Neutrophil (primary cell): ENCODE results near the gene EPS8.

ENCODE experiments used
- H3K27ac ChIP-seq: fragments of 200-600 bp; sonication (generic); 2 replicates; pipeline ENCODE4 v1.5.1; 2016; ENCODE audit warnings: mild to moderate bottlenecking, moderate library complexity
- H3K27me3 ChIP-seq: fragments of 200-600 bp; sonication (generic); 2 replicates; pipeline ENCODE4 v1.6.0; 2016; ENCODE audit warnings: mild to moderate bottlenecking
- H3K36me3 ChIP-seq: fragments of 200-600 bp; sonication (generic); 2 replicates; pipeline ENCODE4 v1.5.1; 2017
- H3K4me1 ChIP-seq, 2 experiments: fragments of 200-600 bp in 1 of 2; sonication (generic) in 1 of 2; 1 replicate in 1 of 2; 2 replicates in 1 of 2; pipeline versions ENCODE4 v1.5.1 to v1.6.1; 2013 to 2016; ENCODE audit warnings: low read depth in 1 of 2, low read length in 1 of 2, mild to moderate bottlenecking in 1 of 2, moderate library complexity in 1 of 2; ENCODE audit not compliant: control insufficient read depth in 1 of 2, insufficient read depth in 1 of 2
- H3K4me3 ChIP-seq, 2 experiments: fragments of 200-600 bp in 1 of 2; sonication (generic) in 1 of 2; 1 replicate in 1 of 2; 2 replicates in 1 of 2; pipeline ENCODE4 v1.5.1; 2013 to 2016; ENCODE audit warnings: low read depth in 1 of 2, low read length in 1 of 2, mild to moderate bottlenecking in 1 of 2, moderate library complexity in 1 of 2
- H3K9me3 ChIP-seq: fragments of 200-600 bp; sonication (generic); 2 replicates; pipeline ENCODE4 v1.5.1; 2016
- CTCF ChIP-seq: fragments of 200-600 bp; sonication (generic); IDR thresholded peaks from 2 replicates; pipeline ENCODE4 v1.5.1; 2016; ENCODE audit warnings: antibody characterized with exemption

The EPS8 gene

GRCh38 chr12:15590180-15590826 is 198.9 kb downstream of the EPS8 start:
- Histone ChIP-seq H3K4me1 (peaks cover 0 to 6% of the 10 kb centered on the region in 2 experiments), H3K27me3 (peaks cover 34% of the 10 kb centered on the region), H3K9me3 (no peaks in the 10 kb centered on the region), H3K27ac (no peak overlapping the region), H3K4me3 (no peak overlapping the region), H3K36me3 (no peaks in the 10 kb centered on the region)
- TF ChIP-seq CTCF, result peak; percentile 67

- H3K27me3 ChIP-seq, result peaks cover 34% of the 10 kb centered on the region
- no peak overlapping the region for H3K27ac ChIP-seq
- H3K36me3 ChIP-seq, result no peaks in the 10 kb centered on the region
- TF ChIP-seq CTCF, result no peak
- H3K4me3 ChIP-seq, result no peak overlapping the region
- H3K4me1 ChIP-seq, result peaks cover 0 to 6% of the 10 kb centered on the region in 2 experiments
- no peaks in the 10 kb centered on the region for H3K9me3 ChIP-seq
Measured at GRCh38 chr12:15589328-15590032, 199.7 kb downstream of the EPS8 start.

DNA sequence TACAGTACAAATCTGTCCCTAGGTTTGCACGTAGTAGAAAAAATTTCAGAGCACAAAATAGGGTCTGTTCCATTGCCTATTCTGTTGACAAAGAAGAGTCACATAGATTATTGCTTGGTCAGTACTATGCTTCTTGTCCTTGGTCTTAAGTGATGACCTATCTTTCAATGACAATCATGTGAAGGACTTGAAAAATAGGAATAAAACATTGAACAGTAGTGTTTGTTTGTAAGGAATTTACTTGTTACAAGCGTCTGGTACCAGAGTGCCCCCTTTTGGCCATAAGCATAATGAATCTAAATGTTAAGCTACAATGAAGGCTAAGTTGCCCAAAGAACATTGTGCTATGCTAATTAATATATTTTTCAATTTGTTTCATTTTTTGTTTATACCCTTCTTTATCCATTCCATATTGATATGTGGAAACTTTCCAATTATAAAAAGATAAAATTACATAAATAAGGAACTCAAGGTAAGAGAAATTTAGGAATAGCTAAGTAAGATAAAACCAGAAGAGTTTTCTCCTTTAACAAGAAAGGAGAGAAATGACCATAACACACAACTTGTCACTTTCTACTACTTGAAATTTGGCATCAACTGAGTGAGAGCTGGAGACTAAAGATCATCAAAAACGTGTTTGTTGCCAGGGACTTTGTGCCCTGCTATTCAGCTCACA is 204.7 kb downstream of the EPS8 start:
- H3K36me3 ChIP-seq, result no peaks in the 10 kb centered on the region
- no peak for TF ChIP-seq CTCF
- H3K4me1 ChIP-seq, result no peaks in the 10 kb centered on the region
- no peak overlapping the region for H3K4me3 ChIP-seq
- H3K27me3 ChIP-seq, result peaks cover 27% of the 10 kb centered on the region
- no peak overlapping the region for H3K27ac ChIP-seq
- H3K9me3 ChIP-seq, result no peaks in the 10 kb centered on the region

- Histone ChIP-seq H3K4me1 (no peaks in the 10 kb centered on the region), H3K27ac (no peak overlapping the region), H3K36me3 (no peaks in the 10 kb centered on the region), H3K27me3 (peaks cover 20% of the 10 kb centered on the region), H3K9me3 (no peaks in the 10 kb centered on the region), H3K4me3 (no peak overlapping the region)
- TF ChIP-seq CTCF, result no peak
Measured at GRCh38 chr12:15583804-15584203, 205.4 kb downstream of the EPS8 start.

- no peak for TF ChIP-seq CTCF
- Histone ChIP-seq H3K4me3 (no peak overlapping the region), H3K27me3 (peaks cover under 1% of the 10 kb centered on the region), H3K9me3 (no peaks in the 10 kb centered on the region), H3K27ac (no peak overlapping the region), H3K36me3 (no peaks in the 10 kb centered on the region), H3K4me1 (no peaks in the 10 kb centered on the region)
Measured at GRCh38 chr12:15581006-15581405, 208.2 kb downstream of the EPS8 start.
